ENCODE data around the gene PCMTD2.

PCMTD2 gene

GRCh38 chr20:64254571-64255360 is 782 bp upstream of the PCMTD2 start:
- TF ChIP-seq, protein P1, sequence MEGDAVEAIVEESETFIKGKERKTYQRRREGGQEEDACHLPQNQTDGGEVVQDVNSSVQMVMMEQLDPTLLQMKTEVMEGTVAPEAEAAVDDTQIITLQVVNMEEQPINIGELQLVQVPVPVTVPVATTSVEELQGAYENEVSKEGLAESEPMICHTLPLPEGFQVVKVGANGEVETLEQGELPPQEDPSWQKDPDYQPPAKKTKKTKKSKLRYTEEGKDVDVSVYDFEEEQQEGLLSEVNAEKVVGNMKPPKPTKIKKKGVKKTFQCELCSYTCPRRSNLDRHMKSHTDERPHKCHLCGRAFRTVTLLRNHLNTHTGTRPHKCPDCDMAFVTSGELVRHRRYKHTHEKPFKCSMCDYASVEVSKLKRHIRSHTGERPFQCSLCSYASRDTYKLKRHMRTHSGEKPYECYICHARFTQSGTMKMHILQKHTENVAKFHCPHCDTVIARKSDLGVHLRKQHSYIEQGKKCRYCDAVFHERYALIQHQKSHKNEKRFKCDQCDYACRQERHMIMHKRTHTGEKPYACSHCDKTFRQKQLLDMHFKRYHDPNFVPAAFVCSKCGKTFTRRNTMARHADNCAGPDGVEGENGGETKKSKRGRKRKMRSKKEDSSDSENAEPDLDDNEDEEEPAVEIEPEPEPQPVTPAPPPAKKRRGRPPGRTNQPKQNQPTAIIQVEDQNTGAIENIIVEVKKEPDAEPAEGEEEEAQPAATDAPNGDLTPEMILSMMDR (conservative IDR thresholded peaks at IDR 0.05; ENCODE audit: low read length) = no peak
- DNase-seq (ENCODE audit: low read depth) = no peak
- H3K4me3 ChIP-seq (ENCODE audit: low read length) = peak overlapping the region; percentile 69

DNA sequence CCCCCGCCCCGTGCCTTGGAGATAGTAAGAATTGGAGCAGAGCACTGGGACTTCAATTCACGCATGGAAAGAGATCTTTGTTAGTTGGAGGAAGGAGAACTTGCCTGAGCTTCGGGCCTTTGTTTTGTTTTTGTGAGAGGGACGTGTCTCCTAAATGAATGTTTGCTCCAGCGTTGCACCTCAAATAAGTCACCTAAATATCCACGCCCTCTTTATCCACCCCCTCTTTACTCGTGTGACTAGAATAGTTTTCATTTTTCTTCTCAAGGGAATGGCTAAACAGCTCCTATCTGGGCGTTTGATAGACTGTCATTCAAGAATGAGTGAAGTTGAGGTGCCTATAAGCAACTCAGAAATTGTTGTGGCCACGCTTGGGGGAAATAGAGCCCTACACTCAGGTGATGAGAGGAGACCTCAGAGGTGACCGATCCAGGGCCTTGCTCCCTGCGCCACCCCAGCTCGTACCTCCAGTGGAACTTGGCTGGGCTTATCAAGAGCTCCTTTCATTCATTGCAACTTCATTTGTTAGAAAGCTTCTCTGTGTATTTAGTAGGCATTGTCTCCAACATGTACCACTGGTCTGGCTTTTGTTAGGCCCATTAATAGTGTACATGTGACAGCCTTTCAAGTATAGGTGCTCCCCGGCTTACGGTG is 861 bp downstream of the PCMTD2 start:
- TF ChIP-seq, protein P1 (conservative IDR thresholded peaks at IDR 0.05; ENCODE audit: low read length) = no peak
- DNase-seq (ENCODE audit: low read depth) = peak; percentile 9
- H3K4me3 ChIP-seq (ENCODE audit: low read length) = peak overlapping the region; percentile 84

DNA sequence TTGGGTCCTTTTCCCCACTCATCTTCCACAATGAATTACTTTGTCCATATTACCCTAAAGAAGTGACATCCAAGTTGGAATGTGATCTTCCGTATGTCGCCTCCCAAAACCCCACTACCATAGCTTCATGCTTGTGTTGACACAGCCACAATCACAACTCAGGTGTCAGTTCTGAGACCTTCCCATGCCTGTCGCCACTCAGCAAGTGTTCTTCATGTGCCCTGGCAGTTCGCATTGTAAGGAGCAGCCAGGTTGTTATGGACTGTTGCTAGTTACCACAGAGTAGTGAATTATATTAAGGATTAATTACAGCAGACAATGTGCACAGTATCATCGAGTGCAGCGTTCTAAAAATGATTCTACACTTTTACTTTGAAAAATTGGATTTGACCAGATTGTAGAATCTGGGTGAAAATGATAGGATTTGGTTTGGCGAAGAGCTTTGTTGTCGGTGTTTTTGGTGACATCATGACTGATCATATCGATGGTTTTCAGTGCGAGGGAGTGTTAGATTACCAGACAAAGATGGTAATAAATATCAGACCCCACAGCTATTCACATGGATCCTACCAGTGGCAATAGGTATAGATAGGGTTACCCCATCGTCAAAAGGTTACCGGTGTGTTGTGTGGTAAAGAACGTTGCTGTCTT is 1.7 kb downstream of the PCMTD2 start:
- DNase-seq (ENCODE audit: low read depth) = no peak
- TF ChIP-seq, protein P1 (conservative IDR thresholded peaks at IDR 0.05; ENCODE audit: low read length) = no peak
- no peak overlapping the region; the same call in 1 of the 2 replicates for H3K4me3 ChIP-seq (ENCODE audit: low read length)

GRCh38 chr20:64258071-64258823 is 2.7 kb downstream of the PCMTD2 start:
- DNase-seq (ENCODE audit: low read depth) = no peak
- TF ChIP-seq, protein P1 (conservative IDR thresholded peaks at IDR 0.05; ENCODE audit: low read length) = no peak
- H3K4me3 ChIP-seq (ENCODE audit: low read length) = no peak overlapping the region

DNA sequence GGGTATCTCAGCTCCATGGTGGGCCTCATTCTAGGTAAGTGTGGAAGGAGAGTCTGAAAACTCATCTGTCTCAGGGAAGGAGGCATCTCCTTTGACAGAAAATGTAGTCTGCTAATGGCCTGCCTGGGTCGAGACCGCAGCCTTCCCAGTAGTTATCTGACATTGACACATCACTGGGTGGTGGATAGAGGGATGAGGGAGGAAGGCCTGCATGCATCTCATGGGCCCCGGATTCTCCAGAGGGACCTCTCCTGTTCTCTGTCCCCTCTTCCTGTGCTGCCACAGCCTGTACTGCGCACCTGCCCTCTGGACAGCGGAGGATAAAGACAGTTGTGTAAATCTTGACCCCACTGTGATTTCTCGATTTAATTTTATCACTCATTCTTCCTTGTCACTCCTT is 4.7 kb downstream of the PCMTD2 start:
- no peak overlapping the region for H3K4me3 ChIP-seq (ENCODE audit: low read length)
- DNase-seq (ENCODE audit: low read depth) = no peak
- TF ChIP-seq, protein P1 (conservative IDR thresholded peaks at IDR 0.05; ENCODE audit: low read length) = no peak

DNA sequence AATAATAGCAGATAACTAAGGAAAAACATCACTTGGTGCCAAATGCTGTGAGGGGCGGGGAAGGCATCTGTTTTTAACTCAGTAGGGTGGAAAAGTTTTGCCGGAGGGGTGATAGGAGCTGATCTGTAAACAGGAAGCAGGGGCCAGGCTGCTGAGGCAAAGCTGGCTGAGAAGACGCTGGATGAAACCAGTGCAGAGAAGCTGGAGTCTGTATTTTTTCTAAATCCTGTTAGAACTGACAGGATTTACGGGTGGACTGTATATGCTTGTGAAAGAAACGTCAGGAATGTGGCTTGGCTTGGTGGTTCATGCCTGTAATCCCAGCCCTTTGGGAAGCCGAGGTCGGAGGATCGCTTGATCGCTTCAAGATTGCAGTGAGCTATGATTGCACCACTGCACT is 5.6 kb downstream of the PCMTD2 start:
- TF ChIP-seq, protein P1 (conservative IDR thresholded peaks at IDR 0.05; ENCODE audit: low read length) = no peak
- peak; percentile 85 for DNase-seq (ENCODE audit: low read depth)

More for the DNA sequence above, 5.6 kb downstream of the PCMTD2 start:
- peak overlapping the region; percentile 24; the same call in 1 of the 2 replicates for H3K4me3 ChIP-seq (ENCODE audit: low read length)
